Measurements from ENCODE around the gene SIRPA.

The SIRPA gene

DNA sequence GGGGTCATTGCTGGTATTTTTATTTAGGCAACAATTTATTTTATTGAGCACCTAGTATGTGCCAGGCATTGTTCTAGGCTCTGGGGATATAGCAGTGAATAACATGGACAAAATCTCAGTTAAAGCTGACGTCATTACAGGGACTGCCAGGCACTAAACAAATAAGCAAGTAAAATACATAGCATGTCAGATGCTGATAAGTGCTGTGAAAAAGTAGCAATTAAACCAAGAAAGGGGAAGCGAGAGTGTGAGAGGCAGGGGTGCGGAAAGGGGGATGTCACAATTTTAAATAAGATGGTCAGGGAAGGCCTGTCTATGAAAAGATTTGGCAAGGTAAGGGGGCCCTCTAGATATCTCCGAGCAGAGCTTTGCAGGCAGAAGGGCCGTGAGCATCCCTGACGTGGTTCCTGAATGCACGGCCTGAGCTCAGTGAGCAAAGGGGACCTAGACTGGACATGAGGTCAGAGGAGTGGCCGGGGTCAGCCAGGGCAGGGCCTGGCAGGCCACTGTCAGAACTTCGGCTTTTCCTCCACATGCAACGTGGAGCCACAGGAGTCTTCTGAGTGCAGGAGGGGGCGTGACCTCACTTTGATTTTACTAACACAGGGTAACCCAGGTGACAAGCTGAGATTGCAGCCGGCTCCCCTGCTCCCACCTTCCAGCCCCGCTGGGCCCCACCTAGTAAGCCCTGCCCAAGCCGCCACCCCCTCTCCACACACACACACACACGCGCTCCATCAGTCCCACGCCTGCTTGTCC is 24.2 kb upstream of the SIRPA start:
- Histone ChIP-seq H3K27ac (no peak overlapping the region), H3K4me3 (ENCODE audit: low read depth, low read length) (no peak overlapping the region), H3K27me3 (replicated peaks) (no peaks in the 10 kb centered on the region), H3K36me3 (replicated peaks) (no peaks in the 10 kb centered on the region)
- TF ChIP-seq, protein P1, sequence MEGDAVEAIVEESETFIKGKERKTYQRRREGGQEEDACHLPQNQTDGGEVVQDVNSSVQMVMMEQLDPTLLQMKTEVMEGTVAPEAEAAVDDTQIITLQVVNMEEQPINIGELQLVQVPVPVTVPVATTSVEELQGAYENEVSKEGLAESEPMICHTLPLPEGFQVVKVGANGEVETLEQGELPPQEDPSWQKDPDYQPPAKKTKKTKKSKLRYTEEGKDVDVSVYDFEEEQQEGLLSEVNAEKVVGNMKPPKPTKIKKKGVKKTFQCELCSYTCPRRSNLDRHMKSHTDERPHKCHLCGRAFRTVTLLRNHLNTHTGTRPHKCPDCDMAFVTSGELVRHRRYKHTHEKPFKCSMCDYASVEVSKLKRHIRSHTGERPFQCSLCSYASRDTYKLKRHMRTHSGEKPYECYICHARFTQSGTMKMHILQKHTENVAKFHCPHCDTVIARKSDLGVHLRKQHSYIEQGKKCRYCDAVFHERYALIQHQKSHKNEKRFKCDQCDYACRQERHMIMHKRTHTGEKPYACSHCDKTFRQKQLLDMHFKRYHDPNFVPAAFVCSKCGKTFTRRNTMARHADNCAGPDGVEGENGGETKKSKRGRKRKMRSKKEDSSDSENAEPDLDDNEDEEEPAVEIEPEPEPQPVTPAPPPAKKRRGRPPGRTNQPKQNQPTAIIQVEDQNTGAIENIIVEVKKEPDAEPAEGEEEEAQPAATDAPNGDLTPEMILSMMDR (IDR thresholded peaks at IDR 0.05; ENCODE audit: low read depth, low read length, missing control alignments) = no peak
- no peak for DNase-seq
- in situ Hi-C loops (cut with HindIII; ENCODE audit: low pct_ligation_motif_present, low sequenced_read_pairs) = no loop called here

DNA sequence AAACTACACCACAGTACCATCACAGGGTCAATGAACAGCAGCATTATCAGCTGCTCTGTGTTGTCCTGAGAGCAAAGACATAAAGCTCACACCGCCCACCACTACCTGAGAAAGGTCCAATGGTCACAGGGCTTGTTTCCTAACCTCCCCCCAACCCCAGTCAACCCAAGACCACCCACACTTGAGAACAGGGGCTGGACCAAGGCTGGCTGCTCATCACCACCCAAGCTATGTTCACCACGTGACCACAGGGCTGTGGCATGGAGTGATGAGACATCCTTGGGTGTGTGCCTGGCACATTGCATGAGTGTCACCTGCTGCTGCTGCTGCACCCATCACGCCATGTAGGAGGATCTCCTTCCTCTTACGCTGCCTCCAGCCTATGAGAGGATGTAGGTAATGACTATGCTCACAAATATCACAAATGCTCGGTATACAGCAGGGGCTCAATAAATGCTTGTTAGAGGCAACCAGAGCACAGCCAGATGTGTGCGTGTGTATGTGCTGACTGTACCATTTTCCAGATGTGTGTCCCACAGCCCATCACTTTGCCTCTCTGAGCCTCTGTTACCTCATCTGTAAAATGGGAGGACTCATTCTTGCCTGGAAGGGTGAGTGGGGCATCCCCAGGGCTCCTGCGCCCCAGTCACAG is 23.3 kb upstream of the SIRPA start:
- in situ Hi-C loops (cut with HindIII; ENCODE audit: low pct_ligation_motif_present, low sequenced_read_pairs) = no loop called here
- DNase-seq = no peak
- Histone ChIP-seq H3K27ac (no peak overlapping the region), H3K4me3 (ENCODE audit: low read depth, low read length) (no peak overlapping the region), H3K36me3 (replicated peaks) (no peaks in the 10 kb centered on the region), H3K27me3 (replicated peaks) (no peaks in the 10 kb centered on the region)
- TF ChIP-seq, protein P1 (IDR thresholded peaks at IDR 0.05; ENCODE audit: low read depth, low read length, missing control alignments) = no peak

DNA sequence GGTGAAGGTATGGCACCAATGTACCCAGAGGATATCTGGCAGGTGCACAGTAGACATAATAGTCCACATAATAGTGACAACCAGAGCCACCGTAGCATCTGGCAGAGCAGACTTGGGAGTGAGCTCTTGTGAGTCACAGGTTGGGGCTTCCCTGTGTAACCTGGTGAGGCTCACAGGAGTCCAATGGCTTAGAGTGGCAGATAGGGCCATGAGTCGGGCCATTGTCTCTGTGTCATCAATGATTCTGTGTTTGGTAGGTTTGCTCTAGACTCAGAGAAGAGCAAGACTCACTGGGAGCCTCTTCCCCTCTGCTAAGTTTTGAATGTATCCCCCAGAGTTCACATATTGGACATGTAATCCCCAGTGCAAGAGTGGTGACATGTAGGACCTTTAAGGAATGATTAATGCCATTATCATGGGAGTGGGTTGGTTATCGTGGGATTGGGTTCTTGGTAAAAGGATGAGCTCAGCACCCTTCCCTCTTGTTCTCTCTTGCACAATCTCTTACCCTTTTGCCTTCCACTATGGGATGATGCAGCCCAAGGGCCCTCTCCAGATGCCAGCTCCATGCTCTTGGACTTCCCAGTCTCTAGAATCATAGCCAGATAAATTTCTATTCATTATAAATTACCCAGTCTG is 22.6 kb upstream of the SIRPA start:
- no peak for DNase-seq
- in situ Hi-C loops (cut with HindIII; ENCODE audit: low pct_ligation_motif_present, low sequenced_read_pairs) = no loop called here
- no peaks in the 10 kb centered on the region for H3K27me3 ChIP-seq (replicated peaks)
- H3K27ac ChIP-seq = no peak overlapping the region
- no peak overlapping the region for H3K4me3 ChIP-seq (ENCODE audit: low read depth, low read length)
- TF ChIP-seq, protein P1 (IDR thresholded peaks at IDR 0.05; ENCODE audit: low read depth, low read length, missing control alignments) = no peak
- H3K36me3 ChIP-seq (replicated peaks) = no peaks in the 10 kb centered on the region

DNA sequence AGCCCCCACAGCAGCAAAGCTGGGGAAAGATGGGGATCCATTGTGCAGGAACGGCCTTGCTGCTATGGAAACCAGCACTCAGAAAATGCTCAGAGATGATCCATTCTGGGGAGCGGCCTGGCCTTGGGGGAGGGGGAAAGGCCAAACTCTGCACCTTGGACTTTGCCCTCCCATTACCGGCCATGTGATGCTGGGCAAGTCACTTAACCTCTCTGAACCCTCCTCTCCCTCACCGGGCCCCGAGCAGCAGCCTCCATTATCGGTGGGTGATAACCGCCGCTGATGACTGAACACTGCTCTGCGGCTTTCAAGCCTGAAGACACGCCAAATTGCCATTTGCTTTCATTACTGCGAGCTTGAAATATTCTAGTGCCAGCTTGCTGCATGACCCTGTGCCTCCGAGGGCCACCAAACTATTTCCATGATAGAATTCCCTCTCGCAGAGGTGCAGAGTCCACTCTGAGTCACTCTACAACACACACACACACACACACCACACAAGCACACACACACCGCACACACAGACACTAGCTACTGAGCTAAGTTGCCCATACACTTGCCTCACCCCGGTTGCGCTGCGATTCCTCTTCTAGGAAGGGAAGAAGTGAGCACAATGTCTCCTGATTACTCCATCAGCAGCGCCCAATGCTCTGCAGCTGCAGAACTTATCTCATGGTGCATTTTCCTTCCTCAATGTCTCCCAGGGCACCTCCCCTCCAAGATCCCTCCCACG is 20.6 kb upstream of the SIRPA start:
- in situ Hi-C loops (cut with HindIII; ENCODE audit: low pct_ligation_motif_present, low sequenced_read_pairs) = no loop called here
- no peak for DNase-seq
- Histone ChIP-seq H3K36me3 (replicated peaks) (no peaks in the 10 kb centered on the region), H3K27ac (no peak overlapping the region), H3K4me3 (ENCODE audit: low read depth, low read length) (no peak overlapping the region), H3K27me3 (replicated peaks) (no peaks in the 10 kb centered on the region)
- TF ChIP-seq, protein P1 (IDR thresholded peaks at IDR 0.05; ENCODE audit: low read depth, low read length, missing control alignments) = no peak

DNA sequence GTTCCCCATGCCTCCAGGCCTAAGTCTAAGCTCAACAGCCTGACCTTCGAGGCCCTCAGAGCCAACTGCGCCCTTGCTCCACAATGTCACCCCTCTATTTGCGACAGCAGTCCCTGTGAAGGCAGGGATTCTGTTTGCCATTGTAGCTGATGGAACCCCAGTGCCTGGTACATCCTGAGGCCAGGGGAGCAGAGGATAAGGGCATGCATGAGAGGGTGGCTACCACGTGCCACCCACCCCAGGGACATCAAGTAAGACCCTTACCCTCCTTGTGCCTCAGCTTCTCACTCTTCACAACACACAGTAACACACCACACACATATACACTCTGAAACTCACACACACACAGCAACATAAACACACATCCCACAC is 20.0 kb upstream of the SIRPA start:
- TF ChIP-seq, protein P1 (IDR thresholded peaks at IDR 0.05; ENCODE audit: low read depth, low read length, missing control alignments) = no peak
- DNase-seq = no peak
- in situ Hi-C loops (cut with HindIII; ENCODE audit: low pct_ligation_motif_present, low sequenced_read_pairs) = no loop called here

More for the DNA sequence above, 20.0 kb upstream of the SIRPA start:
- Histone ChIP-seq H3K4me3 (ENCODE audit: low read depth, low read length) (no peak overlapping the region), H3K27me3 (replicated peaks) (no peaks in the 10 kb centered on the region), H3K36me3 (replicated peaks) (no peaks in the 10 kb centered on the region), H3K27ac (no peak overlapping the region)

All from brain microvascular endothelial cell (primary cell).